Measurements from ENCODE around the gene TPSD1.
"Not testable (repeated sequence)": the region's sequence is repeated elsewhere in the genome, so short reads cannot be mapped to it uniquely, and the experiment has no call there.

Gene TPSD1

GRCh38 chr16:1256296-1256873, 516 bp downstream of the TPSD1 start:
- H3K4me1 ChIP-seq (ENCODE audit: control insufficient read depth in 2 of 2, insufficient read depth in 2 of 2, low read length in 2 of 2); H3K9ac ChIP-seq (ENCODE audit: low read depth in 1 of 2, low read length in 2 of 2); H3K36me3 ChIP-seq (ENCODE audit: control insufficient read depth in 2 of 2, insufficient read depth in 2 of 2, low read length in 2 of 2); H3K4me3 ChIP-seq (ENCODE audit: low read length in 2 of 2); H3K27ac ChIP-seq (ENCODE audit: low read depth in 2 of 2, low read length in 2 of 2); H3K9me3 ChIP-seq (ENCODE audit: control insufficient read depth in 2 of 2, low read length in 2 of 2): not testable (repeated sequence)
- H3K27me3 ChIP-seq (ENCODE audit: control insufficient read depth in 2 of 2, insufficient read depth in 2 of 2, low read length in 2 of 2), result peaks cover 5 to 17% of the 10 kb centered on the region in 2 donors

- H3K4me3 ChIP-seq (ENCODE audit: low read length in 2 of 2), result no peak overlapping the region
- H3K4me1 ChIP-seq (ENCODE audit: control insufficient read depth in 2 of 2, insufficient read depth in 2 of 2, low read length in 2 of 2), result no peaks in the 10 kb centered on the region
- H3K9ac ChIP-seq (ENCODE audit: low read depth in 1 of 2, low read length in 2 of 2), result no peak overlapping the region
- H3K27me3 ChIP-seq (ENCODE audit: control insufficient read depth in 2 of 2, insufficient read depth in 2 of 2, low read length in 2 of 2), result peaks cover 9 to 17% of the 10 kb centered on the region in 2 donors
- no peaks in the 10 kb centered on the region for H3K36me3 ChIP-seq (ENCODE audit: control insufficient read depth in 2 of 2, insufficient read depth in 2 of 2, low read length in 2 of 2)
- H3K9me3 ChIP-seq (ENCODE audit: control insufficient read depth in 2 of 2, low read length in 2 of 2), result no peaks in the 10 kb centered on the region
- no peak overlapping the region for H3K27ac ChIP-seq (ENCODE audit: low read depth in 2 of 2, low read length in 2 of 2)
Observed at GRCh38 chr16:1256874-1257322, 1.0 kb downstream of the TPSD1 start.

GRCh38 chr16:1257561-1258224, 1.8 kb downstream of the TPSD1 start:
- H3K4me3 ChIP-seq (ENCODE audit: low read length in 2 of 2), result no peak overlapping the region
- H3K9ac ChIP-seq (ENCODE audit: low read depth in 1 of 2, low read length in 2 of 2), result no peak overlapping the region
- no peaks in the 10 kb centered on the region for H3K4me1 ChIP-seq (ENCODE audit: control insufficient read depth in 2 of 2, insufficient read depth in 2 of 2, low read length in 2 of 2)
- no peaks in the 10 kb centered on the region for H3K9me3 ChIP-seq (ENCODE audit: control insufficient read depth in 2 of 2, low read length in 2 of 2)
- no peak overlapping the region for H3K27ac ChIP-seq (ENCODE audit: low read depth in 2 of 2, low read length in 2 of 2)
- no peaks in the 10 kb centered on the region for H3K36me3 ChIP-seq (ENCODE audit: control insufficient read depth in 2 of 2, insufficient read depth in 2 of 2, low read length in 2 of 2)
- H3K27me3 ChIP-seq (ENCODE audit: control insufficient read depth in 2 of 2, insufficient read depth in 2 of 2, low read length in 2 of 2), result peaks cover 9 to 17% of the 10 kb centered on the region in 2 donors

GRCh38 chr16:1258225-1258600, 2.3 kb downstream of the TPSD1 start:
- H3K27ac ChIP-seq (ENCODE audit: low read depth in 2 of 2, low read length in 2 of 2), result no peak overlapping the region
- no peaks in the 10 kb centered on the region for H3K4me1 ChIP-seq (ENCODE audit: control insufficient read depth in 2 of 2, insufficient read depth in 2 of 2, low read length in 2 of 2)
- H3K27me3 ChIP-seq (ENCODE audit: control insufficient read depth in 2 of 2, insufficient read depth in 2 of 2, low read length in 2 of 2), result peaks cover 9 to 17% of the 10 kb centered on the region in 2 donors
- H3K9me3 ChIP-seq (ENCODE audit: control insufficient read depth in 2 of 2, low read length in 2 of 2), result no peaks in the 10 kb centered on the region
- H3K36me3 ChIP-seq (ENCODE audit: control insufficient read depth in 2 of 2, insufficient read depth in 2 of 2, low read length in 2 of 2), result no peaks in the 10 kb centered on the region
- H3K4me3 ChIP-seq (ENCODE audit: low read length in 2 of 2), result no peak overlapping the region
- no peak overlapping the region for H3K9ac ChIP-seq (ENCODE audit: low read depth in 1 of 2, low read length in 2 of 2)

DNA sequence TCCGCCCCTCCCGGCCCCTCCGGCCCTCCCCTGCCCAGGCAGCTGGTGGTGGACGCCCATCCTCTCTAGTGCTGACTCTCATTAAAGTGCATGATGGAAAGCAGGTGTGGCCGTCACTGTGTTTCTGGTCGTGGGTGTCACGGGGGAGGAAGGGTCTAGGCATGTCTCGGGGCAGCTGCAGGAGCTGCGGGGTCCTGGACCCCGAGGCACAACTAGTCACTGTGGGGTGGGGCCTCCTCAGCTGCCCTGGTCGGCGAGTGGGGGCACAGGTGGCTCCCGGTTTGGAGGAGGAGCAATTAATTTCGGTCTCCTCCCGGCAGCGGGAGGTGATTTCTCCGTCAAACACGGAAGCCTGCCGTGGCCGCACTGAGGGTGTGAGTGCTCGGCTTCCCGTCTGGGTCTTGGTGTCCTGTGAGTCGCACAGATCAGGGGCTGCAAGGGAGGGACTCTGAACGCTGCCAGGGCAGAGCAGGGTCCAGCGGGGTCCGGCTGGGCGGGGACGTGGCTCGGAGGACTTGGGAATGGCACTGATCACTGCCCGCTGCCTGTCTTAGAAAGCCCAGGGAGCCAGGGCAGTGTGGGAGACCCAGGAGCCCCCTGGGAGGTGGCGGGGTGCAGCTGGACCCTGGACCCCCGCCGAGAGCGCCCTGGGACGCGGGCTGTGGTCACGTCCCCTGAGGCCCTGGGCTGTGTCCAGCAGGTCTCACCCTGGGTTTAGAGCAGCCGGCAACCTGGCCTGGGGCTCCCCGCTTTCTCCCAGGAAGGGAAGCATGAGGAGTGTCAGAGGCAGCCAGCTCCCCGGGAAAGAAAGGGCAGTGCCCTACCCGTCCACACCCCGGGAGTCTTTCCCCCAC, 3.3 kb downstream of the TPSD1 start:
- Histone ChIP-seq H3K36me3 (ENCODE audit: control insufficient read depth in 2 of 2, insufficient read depth in 2 of 2, low read length in 2 of 2) (no peaks in the 10 kb centered on the region), H3K9ac (ENCODE audit: low read depth in 1 of 2, low read length in 2 of 2) (no peak overlapping the region), H3K9me3 (ENCODE audit: control insufficient read depth in 2 of 2, low read length in 2 of 2) (no peaks in the 10 kb centered on the region), H3K4me3 (ENCODE audit: low read length in 2 of 2) (no peak overlapping the region), H3K4me1 (ENCODE audit: control insufficient read depth in 2 of 2, insufficient read depth in 2 of 2, low read length in 2 of 2) (no peaks in the 10 kb centered on the region), H3K27ac (ENCODE audit: low read depth in 2 of 2, low read length in 2 of 2) (no peak overlapping the region), H3K27me3 (ENCODE audit: control insufficient read depth in 2 of 2, insufficient read depth in 2 of 2, low read length in 2 of 2) (peaks cover 9 to 17% of the 10 kb centered on the region in 2 donors)

DNA sequence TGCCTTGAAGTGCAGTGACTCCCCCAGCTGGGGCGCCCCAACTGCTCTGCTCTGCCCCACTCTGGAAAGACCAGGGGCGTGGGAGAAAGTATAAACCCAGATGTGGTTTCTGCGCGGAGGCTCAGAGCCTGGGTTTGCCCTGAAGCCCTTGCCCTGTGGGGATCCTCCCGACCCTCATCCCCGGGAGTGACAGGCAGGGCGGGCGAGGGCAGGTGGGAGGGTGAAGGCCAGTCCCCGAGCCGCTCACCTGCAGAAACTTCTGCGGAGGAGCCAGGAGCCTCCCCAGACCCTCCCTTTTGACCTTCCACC, 3.8 kb downstream of the TPSD1 start:
- Histone ChIP-seq H3K9ac (ENCODE audit: low read depth in 1 of 2, low read length in 2 of 2) (no peak overlapping the region), H3K4me1 (ENCODE audit: control insufficient read depth in 2 of 2, insufficient read depth in 2 of 2, low read length in 2 of 2) (no peaks in the 10 kb centered on the region), H3K27me3 (ENCODE audit: control insufficient read depth in 2 of 2, insufficient read depth in 2 of 2, low read length in 2 of 2) (peaks cover 9 to 17% of the 10 kb centered on the region in 2 donors), H3K9me3 (ENCODE audit: control insufficient read depth in 2 of 2, low read length in 2 of 2) (no peaks in the 10 kb centered on the region), H3K27ac (ENCODE audit: low read depth in 2 of 2, low read length in 2 of 2) (no peak overlapping the region), H3K36me3 (ENCODE audit: control insufficient read depth in 2 of 2, insufficient read depth in 2 of 2, low read length in 2 of 2) (no peaks in the 10 kb centered on the region), H3K4me3 (ENCODE audit: low read length in 2 of 2) (no peak overlapping the region)

GRCh38 chr16:1260101-1260680, 4.3 kb downstream of the TPSD1 start:
- Histone ChIP-seq H3K27me3 (ENCODE audit: control insufficient read depth in 2 of 2, insufficient read depth in 2 of 2, low read length in 2 of 2) (peaks cover 9 to 17% of the 10 kb centered on the region in 2 donors), H3K9me3 (ENCODE audit: control insufficient read depth in 2 of 2, low read length in 2 of 2) (no peaks in the 10 kb centered on the region), H3K4me3 (ENCODE audit: low read length in 2 of 2) (no peak overlapping the region), H3K9ac (ENCODE audit: low read depth in 1 of 2, low read length in 2 of 2) (no peak overlapping the region), H3K27ac (ENCODE audit: low read depth in 2 of 2, low read length in 2 of 2) (no peak overlapping the region), H3K4me1 (ENCODE audit: control insufficient read depth in 2 of 2, insufficient read depth in 2 of 2, low read length in 2 of 2) (no peaks in the 10 kb centered on the region), H3K36me3 (ENCODE audit: control insufficient read depth in 2 of 2, insufficient read depth in 2 of 2, low read length in 2 of 2) (no peaks in the 10 kb centered on the region)

- peaks cover 9 to 17% of the 10 kb centered on the region in 2 donors for H3K27me3 ChIP-seq (ENCODE audit: control insufficient read depth in 2 of 2, insufficient read depth in 2 of 2, low read length in 2 of 2)
- no peak overlapping the region for H3K27ac ChIP-seq (ENCODE audit: low read depth in 2 of 2, low read length in 2 of 2)
- H3K36me3 ChIP-seq (ENCODE audit: control insufficient read depth in 2 of 2, insufficient read depth in 2 of 2, low read length in 2 of 2), result no peaks in the 10 kb centered on the region
Observed at GRCh38 chr16:1261131-1261892, 5.4 kb downstream of the TPSD1 start.

GRCh38 chr16:1262210-1262845, 6.5 kb downstream of the TPSD1 start:
- no peaks in the 10 kb centered on the region for H3K4me1 ChIP-seq (ENCODE audit: control insufficient read depth in 2 of 2, insufficient read depth in 2 of 2, low read length in 2 of 2)
- H3K27me3 ChIP-seq (ENCODE audit: control insufficient read depth in 2 of 2, insufficient read depth in 2 of 2, low read length in 2 of 2), result peaks cover 9 to 19% of the 10 kb centered on the region in 2 donors
- H3K36me3 ChIP-seq (ENCODE audit: control insufficient read depth in 2 of 2, insufficient read depth in 2 of 2, low read length in 2 of 2), result no peaks in the 10 kb centered on the region
- no peak overlapping the region for H3K27ac ChIP-seq (ENCODE audit: low read depth in 2 of 2, low read length in 2 of 2)
- H3K9me3 ChIP-seq (ENCODE audit: control insufficient read depth in 2 of 2, low read length in 2 of 2), result no peaks in the 10 kb centered on the region
- H3K4me3 ChIP-seq (ENCODE audit: low read length in 2 of 2), result no peak overlapping the region
- H3K9ac ChIP-seq (ENCODE audit: low read depth in 1 of 2, low read length in 2 of 2), result no peak overlapping the region

More at GRCh38 chr16:1261131-1261892, 5.4 kb downstream of the TPSD1 start:
- Histone ChIP-seq H3K9ac (ENCODE audit: low read depth in 1 of 2, low read length in 2 of 2) (no peak overlapping the region), H3K4me1 (ENCODE audit: control insufficient read depth in 2 of 2, insufficient read depth in 2 of 2, low read length in 2 of 2) (no peaks in the 10 kb centered on the region), H3K9me3 (ENCODE audit: control insufficient read depth in 2 of 2, low read length in 2 of 2) (no peaks in the 10 kb centered on the region), H3K4me3 (ENCODE audit: low read length in 2 of 2) (no peak overlapping the region)
